ENCODE results near the gene AGMO. TPM values are rescaled to one million over a fixed set of nuclear protein-coding genes. Genes with fewer than 3 reads are reported as not detected.
A peak's percentile ranks its signal among the peaks of the same experiment; 100 is the strongest.
"Not testable (repeated sequence)": the region's sequence is repeated elsewhere in the genome, so short reads cannot be mapped to it uniquely, and the experiment has no call there.

AGMO gene
- total RNA-seq, 2 donors from 2014 or later: 1.9 TPM; not detected in 1

GRCh38 chr7:15554081-15554480 is 7.7 kb downstream of the AGMO start:
- Mint-ChIP-seq H3K4me1 (no peaks in the 10 kb centered on the region), H3K4me3 (no peak overlapping the region), H3K9me3 (peaks cover 2% of the 10 kb centered on the region), H3K36me3 (ENCODE audit: low read depth) (no peaks in the 10 kb centered on the region), H3K27ac (no peak overlapping the region), H3K27me3 (ENCODE audit: insufficient read depth) (no peaks in the 10 kb centered on the region)
- Histone ChIP-seq H3K4me3 (ENCODE audit: low read length) (no peak overlapping the region), H3K27me3 (ENCODE audit: control insufficient read depth, insufficient read depth, low read length, poor library complexity, severe bottlenecking) (no peaks in the 10 kb centered on the region), H3K9ac (ENCODE audit: extremely low read depth, low read length, poor library complexity, severe bottlenecking) (no peak overlapping the region), H3K4me1 (ENCODE audit: control insufficient read depth, insufficient read depth, low read length) (no peaks in the 10 kb centered on the region), H3K9me3 (ENCODE audit: control insufficient read depth, low read length) (no peaks in the 10 kb centered on the region), H3K36me3 (ENCODE audit: control insufficient read depth, insufficient read depth, low read length) (no peaks in the 10 kb centered on the region), H3K27ac (ENCODE audit: low read depth, low read length) (no peak overlapping the region)
- no peak for DNase-seq
- 87% methylated on average over 1 of the region's 1 CpG; no CpG with 5 or more reads in 1 of the 2 experiments for WGBS, 2 experiments (ENCODE audit: insufficient coverage in 1 of 2, insufficient read length in 1 of 2)
- no peak for TF ChIP-seq CTCF (conservative IDR thresholded peaks at IDR 0.05)

DNA sequence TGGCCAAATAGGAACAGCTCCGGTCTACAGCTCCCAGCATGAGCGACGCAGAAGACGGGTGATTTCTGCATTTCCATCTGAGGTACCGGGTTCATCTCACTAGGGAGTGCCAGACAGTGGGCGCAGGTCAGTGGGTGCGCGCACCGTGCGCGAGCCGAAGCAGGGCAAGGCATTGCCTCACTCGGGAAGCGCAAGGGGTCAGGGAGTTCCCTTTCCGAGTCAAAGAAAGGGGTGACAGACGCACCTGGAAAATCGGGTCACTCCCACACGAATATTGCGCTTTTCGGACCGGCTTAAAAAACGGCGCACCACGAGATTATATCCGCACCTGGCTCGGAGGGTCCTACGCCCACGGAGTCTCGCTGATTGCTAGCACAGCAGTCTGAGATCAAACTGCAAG is 14.5 kb downstream of the AGMO start:
- not testable (repeated sequence) for H3K36me3 Mint-ChIP-seq (ENCODE audit: low read depth); H3K4me3 ChIP-seq (ENCODE audit: low read length); H3K27me3 ChIP-seq (ENCODE audit: control insufficient read depth, insufficient read depth, low read length, poor library complexity, severe bottlenecking); H3K9me3 ChIP-seq (ENCODE audit: control insufficient read depth, low read length); H3K27me3 Mint-ChIP-seq (ENCODE audit: insufficient read depth); H3K4me1 Mint-ChIP-seq; H3K36me3 ChIP-seq (ENCODE audit: control insufficient read depth, insufficient read depth, low read length); H3K9ac ChIP-seq (ENCODE audit: extremely low read depth, low read length, poor library complexity, severe bottlenecking); DNase-seq; H3K4me1 ChIP-seq (ENCODE audit: control insufficient read depth, insufficient read depth, low read length); H3K27ac ChIP-seq (ENCODE audit: low read depth, low read length)
- peaks cover 12% of the 10 kb centered on the region for H3K9me3 Mint-ChIP-seq
- peak overlapping the region; percentile 98 for H3K27ac Mint-ChIP-seq
- WGBS, 2 experiments (ENCODE audit: insufficient coverage in 1 of 2, insufficient read length in 1 of 2): 92 to 100% methylated on average over 7 to 18 of the region's 29 CpGs
- peak overlapping the region; percentile 74 for H3K4me3 Mint-ChIP-seq

DNA sequence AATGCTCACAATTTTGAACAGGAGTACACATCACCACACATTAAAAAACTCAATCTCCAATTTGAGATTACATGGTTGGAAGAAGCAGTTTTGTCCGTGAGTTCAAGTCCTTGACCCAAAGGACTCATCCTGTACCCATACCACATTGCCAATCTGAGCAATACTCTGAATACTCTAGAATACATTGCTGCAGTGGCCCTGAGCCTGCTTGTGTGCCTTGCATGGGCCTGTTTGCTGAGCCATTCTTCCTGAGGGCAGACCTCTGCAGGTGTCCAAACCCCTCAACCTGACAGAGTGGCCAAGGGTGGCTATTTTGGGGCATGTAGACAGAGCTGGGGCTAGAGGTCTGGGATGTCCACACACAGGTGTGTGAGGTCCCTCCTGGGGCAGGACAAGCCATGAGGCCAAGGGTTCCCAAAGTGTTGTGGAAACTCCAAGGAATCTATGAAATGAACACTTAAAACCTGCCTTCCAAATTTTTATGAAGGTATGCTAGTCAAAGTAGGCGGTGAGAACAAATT is 15.5 kb downstream of the AGMO start:
- Histone ChIP-seq H3K4me1 (ENCODE audit: control insufficient read depth, insufficient read depth, low read length) (no peaks in the 10 kb centered on the region), H3K27me3 (ENCODE audit: control insufficient read depth, insufficient read depth, low read length, poor library complexity, severe bottlenecking) (no peaks in the 10 kb centered on the region), H3K4me3 (ENCODE audit: low read length) (no peak overlapping the region), H3K9ac (ENCODE audit: extremely low read depth, low read length, poor library complexity, severe bottlenecking) (no peak overlapping the region), H3K27ac (ENCODE audit: low read depth, low read length) (no peak overlapping the region), H3K9me3 (ENCODE audit: control insufficient read depth, low read length) (no peaks in the 10 kb centered on the region), H3K36me3 (ENCODE audit: control insufficient read depth, insufficient read depth, low read length) (no peaks in the 10 kb centered on the region)
- Mint-ChIP-seq H3K4me3 (peak overlapping the region; percentile 74), H3K36me3 (ENCODE audit: low read depth) (peaks cover 4% of the 10 kb centered on the region), H3K27me3 (ENCODE audit: insufficient read depth) (no peaks in the 10 kb centered on the region), H3K9me3 (peaks cover 12% of the 10 kb centered on the region), H3K27ac (no peak overlapping the region), H3K4me1 (peaks cover 8% of the 10 kb centered on the region)
- no peak for TF ChIP-seq CTCF (conservative IDR thresholded peaks at IDR 0.05)
- 94% methylated on average over 2 of the region's 2 CpGs; no CpG with 5 or more reads in 1 of the 2 experiments for WGBS, 2 experiments (ENCODE audit: insufficient coverage in 1 of 2, insufficient read length in 1 of 2)
- DNase-seq: peak; percentile 55

- Mint-ChIP-seq H3K27ac (no peak overlapping the region), H3K27me3 (ENCODE audit: insufficient read depth) (no peaks in the 10 kb centered on the region), H3K36me3 (ENCODE audit: low read depth) (peaks cover 4% of the 10 kb centered on the region), H3K4me1 (peaks cover 8% of the 10 kb centered on the region), H3K9me3 (peaks cover 16% of the 10 kb centered on the region), H3K4me3 (no peak overlapping the region)
- Histone ChIP-seq H3K36me3 (ENCODE audit: control insufficient read depth, insufficient read depth, low read length) (no peaks in the 10 kb centered on the region), H3K27ac (ENCODE audit: low read depth, low read length) (no peak overlapping the region), H3K9ac (ENCODE audit: extremely low read depth, low read length, poor library complexity, severe bottlenecking) (no peak overlapping the region), H3K27me3 (ENCODE audit: control insufficient read depth, insufficient read depth, low read length, poor library complexity, severe bottlenecking) (no peaks in the 10 kb centered on the region), H3K9me3 (ENCODE audit: control insufficient read depth, low read length) (no peaks in the 10 kb centered on the region), H3K4me1 (ENCODE audit: control insufficient read depth, insufficient read depth, low read length) (no peaks in the 10 kb centered on the region), H3K4me3 (ENCODE audit: low read length) (no peak overlapping the region)
- WGBS, 2 experiments (ENCODE audit: insufficient coverage in 1 of 2, insufficient read length in 1 of 2): 83 to 96% methylated on average over 1 to 2 of the region's 2 CpGs
- DNase-seq: no peak
- TF ChIP-seq CTCF (conservative IDR thresholded peaks at IDR 0.05): no peak
These were observed 17.8 kb downstream of the AGMO start for GRCh38 chr7:15544050-15544449.

All from endodermal cell (in vitro differentiated cells).